KOPT-K1 (cell line): ENCODE data around the gene ZNF468.
A peak's percentile ranks its signal among the peaks of the same experiment; 100 is the strongest.
"Not testable (repeated sequence)": the region's sequence is repeated elsewhere in the genome, so short reads cannot be mapped to it uniquely, and the experiment has no call there.

Experiments used
- H3K27ac ChIP-seq: fragments of 200-600 bp; sonication (generic); 2 replicates; pipeline ENCODE4 v1.5.1; 2016; ENCODE audit warnings: antibody characterized with exemption, mild to moderate bottlenecking, low read depth, low read length; ENCODE audit not compliant: poor library complexity, severe bottlenecking
- H3K36me3 ChIP-seq: fragments of 200-600 bp; sonication (generic); 2 replicates; pipeline ENCODE4 v1.5.1; 2017; ENCODE audit warnings: antibody characterized with exemption, mild to moderate bottlenecking, low read length, moderate library complexity; ENCODE audit not compliant: insufficient read depth
- H3K9me3 ChIP-seq: fragments of 200-600 bp; sonication (generic); 2 replicates; pipeline ENCODE4 v1.5.1; 2017; ENCODE audit warnings: antibody characterized with exemption, low read length, mild to moderate bottlenecking; ENCODE audit not compliant: insufficient read depth, poor library complexity, severe bottlenecking

Gene ZNF468

GRCh38 chr19:52856540-52857377 lies 660 bp downstream of the ZNF468 start:
- H3K9me3 ChIP-seq: not testable (repeated sequence)
- peak overlapping the region; percentile 72 for H3K27ac ChIP-seq

GRCh38 chr19:52847352-52847751 lies 10.1 kb downstream of the ZNF468 start:
- Histone ChIP-seq H3K36me3 (peaks cover 96% of the 10 kb centered on the region), H3K9me3 (peaks cover 55% of the 10 kb centered on the region)
- H3K27ac ChIP-seq: not testable (repeated sequence)

More at GRCh38 chr19:52856540-52857377, 660 bp downstream of the ZNF468 start:
- peaks cover 30% of the 10 kb centered on the region for H3K36me3 ChIP-seq

DNA sequence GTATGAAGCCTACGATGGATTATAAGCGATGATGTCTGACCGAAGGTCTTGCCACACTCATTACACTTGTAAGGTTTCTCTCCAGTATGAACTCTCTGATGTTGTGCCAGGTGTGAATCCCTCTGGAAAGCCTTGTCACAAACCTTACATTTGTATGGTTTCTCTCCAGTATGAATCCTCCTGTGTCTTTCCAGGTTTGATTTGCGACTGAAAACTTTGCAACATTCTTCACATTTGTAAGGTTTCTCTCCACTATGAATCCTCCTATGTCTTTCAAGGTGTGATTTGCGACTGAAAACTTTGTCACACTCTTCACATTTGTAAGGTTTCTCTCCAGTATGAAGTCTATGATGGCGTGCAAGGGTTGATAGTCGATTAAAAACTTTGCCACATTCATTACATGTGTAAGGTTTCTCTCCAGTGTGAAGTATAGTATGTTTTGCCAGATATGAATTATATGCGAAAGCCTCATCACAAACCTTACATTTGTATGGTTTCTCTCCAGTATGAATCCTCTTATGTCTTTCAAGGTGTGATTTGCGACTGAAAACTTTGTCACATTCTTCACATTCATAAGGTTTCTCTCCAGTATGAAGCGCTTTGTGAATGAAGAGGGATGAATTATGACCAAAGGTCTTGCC lies 16.5 kb downstream of the ZNF468 start:
- H3K36me3 ChIP-seq: peaks cover 97% of the 10 kb centered on the region
- H3K27ac ChIP-seq: not testable (repeated sequence)
- H3K9me3 ChIP-seq: peaks cover 96% of the 10 kb centered on the region

DNA sequence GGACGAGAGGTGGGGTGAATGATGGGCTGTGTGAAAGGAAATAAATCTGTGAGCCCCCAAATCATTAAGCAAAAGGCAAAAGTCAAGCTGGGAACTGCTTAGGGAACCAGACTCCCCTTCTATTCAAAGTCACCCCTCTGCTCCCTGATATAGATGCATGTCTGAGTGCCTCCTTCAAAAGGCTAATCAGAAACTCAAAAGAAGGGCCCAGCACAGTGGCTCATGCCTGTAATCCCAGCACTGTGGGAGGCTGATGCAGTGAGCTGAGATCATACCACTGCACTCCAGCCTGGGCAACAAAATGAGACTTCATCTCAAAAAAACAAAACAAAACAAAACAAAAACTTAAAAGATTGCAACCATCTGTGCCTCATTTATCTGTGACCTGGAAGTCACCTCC lies 23.1 kb downstream of the ZNF468 start:
- not testable (repeated sequence) for H3K27ac ChIP-seq
- H3K9me3 ChIP-seq: peaks cover 31% of the 10 kb centered on the region
- H3K36me3 ChIP-seq: peaks cover 34% of the 10 kb centered on the region

DNA sequence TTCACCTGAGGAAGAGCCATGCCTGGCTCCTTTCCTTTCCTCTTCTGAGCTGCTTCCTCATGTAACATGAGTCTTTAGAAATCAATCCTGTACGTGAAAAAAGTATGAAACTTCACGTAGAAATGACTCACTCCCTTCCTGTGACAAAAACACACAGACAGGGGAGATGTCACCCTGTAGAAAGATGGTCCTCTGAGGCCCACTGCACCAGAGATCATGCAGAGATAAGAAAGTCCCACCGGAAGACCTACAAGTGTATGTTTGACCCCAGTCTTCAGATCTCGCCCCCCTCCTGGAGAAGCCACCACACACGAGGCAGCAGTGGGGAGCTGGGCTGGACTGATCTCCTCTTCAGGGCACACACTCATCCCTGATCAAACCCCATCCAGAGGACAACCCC lies 23.9 kb downstream of the ZNF468 start:
- H3K27ac ChIP-seq: not testable (repeated sequence)
- Histone ChIP-seq H3K9me3 (peaks cover 24% of the 10 kb centered on the region), H3K36me3 (peaks cover 27% of the 10 kb centered on the region)

DNA sequence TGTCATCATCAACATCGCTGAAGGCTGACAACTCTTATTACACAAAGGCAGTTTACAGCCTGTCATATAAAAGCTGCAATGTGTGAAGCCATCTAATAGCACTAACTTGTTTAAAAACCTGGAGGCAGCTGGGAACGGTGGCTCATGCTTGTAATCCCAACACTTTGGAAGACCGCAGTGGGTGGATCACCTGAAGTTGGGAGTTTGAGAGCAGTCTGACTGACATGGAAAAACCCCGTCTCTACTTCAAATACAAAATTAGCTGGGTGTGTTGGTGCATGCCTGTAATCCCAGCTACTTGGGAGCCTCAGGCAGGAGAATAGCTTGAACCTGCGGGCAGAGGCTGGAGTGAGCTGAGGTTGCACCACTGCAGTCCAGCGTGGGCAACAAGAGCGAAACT lies 27.6 kb downstream of the ZNF468 start:
- not testable (repeated sequence) for H3K27ac ChIP-seq, H3K9me3 ChIP-seq

GRCh38 chr19:52825765-52826164 lies 31.7 kb downstream of the ZNF468 start:
- Histone ChIP-seq H3K36me3 (no peaks in the 10 kb centered on the region), H3K9me3 (no peaks in the 10 kb centered on the region), H3K27ac (no peak overlapping the region)

More for the DNA sequence above, 27.6 kb downstream of the ZNF468 start:
- H3K36me3 ChIP-seq: not testable (repeated sequence)

DNA sequence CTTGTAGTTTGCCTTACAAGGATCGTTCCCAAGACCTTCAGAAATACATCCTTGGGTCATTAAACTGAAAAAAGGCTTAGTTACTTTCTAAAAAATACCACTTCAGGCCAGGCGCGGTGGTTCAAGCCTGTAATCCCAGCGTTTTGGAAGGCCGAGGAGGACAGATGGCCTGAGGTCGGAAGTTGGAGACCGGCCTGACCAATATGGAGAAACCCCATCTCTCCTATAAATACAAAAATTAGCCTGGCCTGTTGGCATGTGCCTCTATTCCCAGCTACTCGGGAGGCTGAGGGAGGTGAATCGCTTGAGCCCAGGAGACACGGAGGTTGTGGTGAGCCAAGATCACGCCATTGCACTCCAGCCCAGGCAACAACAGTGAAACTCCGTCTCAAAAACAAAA lies 33.7 kb downstream of the ZNF468 start:
- Histone ChIP-seq H3K27ac (no peak overlapping the region), H3K9me3 (no peaks in the 10 kb centered on the region), H3K36me3 (peaks cover 2% of the 10 kb centered on the region; the same call in 1 of the 2 replicates)

GRCh38 chr19:52821204-52821960 lies 36.0 kb downstream of the ZNF468 start, which contains the start of gene ZNF28:
Gene ZNF28 (minus strand): TSS chr19:52821633. CDS start chr19:52817958, 3,675 bp downstream.
- Histone ChIP-seq H3K36me3 (peaks cover 24% of the 10 kb centered on the region), H3K27ac (peak within 1 kb of the TSS; percentile 59)
- not testable (repeated sequence) for H3K9me3 ChIP-seq

DNA sequence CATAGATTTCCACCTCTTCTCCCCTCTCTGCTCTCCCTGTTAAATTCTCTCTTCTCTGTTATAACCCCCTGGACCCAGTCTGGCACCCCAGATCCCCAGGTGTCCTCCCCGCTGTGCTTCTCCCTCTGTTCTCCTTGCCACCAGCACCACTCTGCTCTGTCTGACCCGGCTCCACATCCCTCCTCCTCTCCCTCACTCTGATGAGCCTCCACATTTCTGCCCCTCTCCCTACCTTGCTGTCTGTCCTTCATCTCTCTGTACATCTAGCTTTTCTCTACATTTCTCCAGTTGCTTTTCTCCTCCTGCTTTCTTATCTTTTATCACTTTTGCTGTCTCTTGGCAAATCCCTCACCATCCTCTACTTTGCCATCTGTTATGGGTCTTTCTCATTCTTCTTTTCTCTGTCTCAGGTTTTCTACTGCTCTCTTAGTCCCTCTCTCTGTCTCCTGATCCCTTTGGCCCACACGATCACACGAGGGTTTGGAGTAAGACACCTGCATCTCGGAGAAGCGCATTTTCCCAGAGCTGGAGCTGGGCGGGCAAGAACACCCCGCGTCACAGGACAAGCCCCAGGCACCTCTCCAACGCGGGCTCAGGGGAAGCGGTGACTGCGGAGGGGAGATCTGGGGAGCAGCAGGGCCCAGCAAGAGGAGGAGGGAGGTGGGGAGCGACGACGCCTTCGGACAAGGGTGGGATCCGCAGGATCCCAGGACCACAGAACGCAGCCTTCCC lies 36.8 kb downstream of the ZNF468 start:
- H3K9me3 ChIP-seq: not testable (repeated sequence)
- Histone ChIP-seq H3K36me3 (peaks cover 32% of the 10 kb centered on the region), H3K27ac (peak overlapping the region; percentile 59)

GRCh38 chr19:52809801-52810200 lies 47.6 kb downstream of the ZNF468 start:
- Histone ChIP-seq H3K27ac (no peak overlapping the region), H3K36me3 (peaks cover 76% of the 10 kb centered on the region), H3K9me3 (peaks cover 75% of the 10 kb centered on the region)

GRCh38 chr19:52799950-52800640 lies 57.3 kb downstream of the ZNF468 start:
- Histone ChIP-seq H3K9me3 (peaks cover 98% of the 10 kb centered on the region), H3K36me3 (peaks cover 91% of the 10 kb centered on the region)
- H3K27ac ChIP-seq: not testable (repeated sequence)

DNA sequence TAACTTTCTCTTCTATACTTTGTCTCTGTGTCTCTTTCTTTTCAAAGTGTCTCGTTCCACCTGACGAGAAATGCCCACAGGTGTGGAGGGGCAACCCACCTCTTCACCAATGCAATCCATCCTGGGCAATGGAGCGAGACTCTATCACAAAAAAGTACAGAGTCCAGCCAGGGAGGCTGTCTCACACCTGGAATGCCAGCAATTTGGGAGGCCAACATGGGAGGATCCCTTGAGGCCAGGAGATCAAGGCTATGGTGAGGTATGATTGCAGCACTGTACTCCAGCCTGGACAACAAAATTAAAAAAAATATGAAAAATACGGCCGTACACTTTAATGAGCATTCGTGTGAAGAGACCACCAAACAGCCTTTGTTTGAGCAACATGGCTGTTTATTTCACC lies 68.0 kb downstream of the ZNF468 start:
- Histone ChIP-seq H3K27ac (no peak overlapping the region), H3K9me3 (peaks cover 20% of the 10 kb centered on the region), H3K36me3 (no peaks in the 10 kb centered on the region)
